Measurements from ENCODE around the gene TEX22. TPM values are rescaled to one million over a fixed set of nuclear protein-coding genes. Genes with fewer than 3 reads are reported as not detected.

TEX22 gene
- total RNA-seq, 4 donors from 2014 or later = 0.17 to 0.34 TPM; not detected in 2

DNA sequence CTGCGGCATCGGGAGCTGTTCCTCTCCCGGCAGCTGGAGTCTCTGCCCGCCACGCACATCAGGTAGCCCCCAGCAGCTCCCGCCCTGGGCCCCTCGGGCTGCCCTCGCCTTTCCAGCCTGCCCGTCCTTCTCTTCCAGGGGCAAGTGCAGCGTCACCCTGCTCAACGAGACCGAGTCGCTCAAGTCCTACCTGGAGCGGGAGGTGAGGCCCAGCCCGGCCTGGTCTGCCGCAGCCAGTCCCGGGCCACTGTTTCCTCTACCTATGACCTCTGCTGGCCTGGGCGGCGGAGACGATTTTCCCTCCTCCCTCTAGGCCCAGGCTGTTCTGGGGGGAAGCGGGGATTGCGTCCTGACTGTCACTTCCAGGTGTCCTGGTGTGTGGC, 51.8 kb downstream of the TEX22 start:
- intact Hi-C loops (cut with DNase I; ENCODE audit: low total_unique reads) = no loop called here
- WGBS, 2 donors = 90 to 93% methylated on average over 22 of the region's 22 CpGs

DNA sequence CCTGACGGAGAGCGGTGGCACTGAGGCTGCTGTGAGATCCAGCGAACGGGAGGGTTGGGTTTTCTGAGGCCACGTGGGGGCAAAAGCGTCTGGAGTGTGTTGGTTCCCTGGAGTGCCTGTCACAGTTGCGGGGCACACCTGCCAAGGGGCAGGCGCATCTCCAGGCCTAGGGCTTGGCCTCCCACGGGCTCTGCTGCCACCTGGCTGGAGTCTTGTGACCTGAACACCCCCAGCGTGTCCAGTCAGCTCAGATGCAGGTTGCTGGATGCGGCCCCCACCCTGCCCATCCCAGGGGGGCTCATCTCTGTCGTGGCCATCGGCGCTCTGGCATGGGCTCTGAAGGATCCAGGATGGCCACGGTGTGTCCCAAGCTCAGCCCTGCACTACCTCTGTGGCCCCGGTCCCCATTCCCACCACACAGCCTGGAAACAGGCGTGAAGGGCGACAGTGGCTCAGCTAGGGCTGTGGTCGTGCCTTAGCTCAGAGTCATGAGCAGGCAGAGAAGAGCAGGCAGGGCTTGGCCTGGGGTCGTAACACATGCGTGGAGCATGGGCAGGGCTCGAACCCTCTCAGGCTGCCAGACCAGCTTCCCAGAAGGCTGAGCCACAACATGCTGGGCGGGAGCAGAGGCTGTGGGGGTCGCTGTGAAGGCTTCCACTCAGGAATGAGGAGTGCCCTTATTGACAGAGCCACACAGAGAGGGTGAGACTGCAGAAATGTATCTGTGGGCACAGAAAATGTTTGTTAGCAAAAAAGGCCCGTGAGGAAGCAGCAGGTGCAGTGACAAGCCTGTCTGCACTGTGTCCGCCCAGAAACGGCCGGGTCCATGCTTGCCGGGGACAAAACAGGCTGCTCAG, 52.8 kb downstream of the TEX22 start:
- 85 to 93% methylated on average over 22 to 26 of the region's 29 CpGs for WGBS, 2 donors
- intact Hi-C loops (cut with DNase I; ENCODE audit: low total_unique reads) = no loop called here
- DNase-seq (ENCODE audit: low spot score in 2 of 2) = no peak
- no peak overlapping the region for H3K4me3 ChIP-seq (ENCODE audit: low read depth, poor library complexity, severe bottlenecking)
- TF ChIP-seq POLR2A (IDR thresholded peaks at IDR 0.05) = no peak
- TF ChIP-seq, protein P1, sequence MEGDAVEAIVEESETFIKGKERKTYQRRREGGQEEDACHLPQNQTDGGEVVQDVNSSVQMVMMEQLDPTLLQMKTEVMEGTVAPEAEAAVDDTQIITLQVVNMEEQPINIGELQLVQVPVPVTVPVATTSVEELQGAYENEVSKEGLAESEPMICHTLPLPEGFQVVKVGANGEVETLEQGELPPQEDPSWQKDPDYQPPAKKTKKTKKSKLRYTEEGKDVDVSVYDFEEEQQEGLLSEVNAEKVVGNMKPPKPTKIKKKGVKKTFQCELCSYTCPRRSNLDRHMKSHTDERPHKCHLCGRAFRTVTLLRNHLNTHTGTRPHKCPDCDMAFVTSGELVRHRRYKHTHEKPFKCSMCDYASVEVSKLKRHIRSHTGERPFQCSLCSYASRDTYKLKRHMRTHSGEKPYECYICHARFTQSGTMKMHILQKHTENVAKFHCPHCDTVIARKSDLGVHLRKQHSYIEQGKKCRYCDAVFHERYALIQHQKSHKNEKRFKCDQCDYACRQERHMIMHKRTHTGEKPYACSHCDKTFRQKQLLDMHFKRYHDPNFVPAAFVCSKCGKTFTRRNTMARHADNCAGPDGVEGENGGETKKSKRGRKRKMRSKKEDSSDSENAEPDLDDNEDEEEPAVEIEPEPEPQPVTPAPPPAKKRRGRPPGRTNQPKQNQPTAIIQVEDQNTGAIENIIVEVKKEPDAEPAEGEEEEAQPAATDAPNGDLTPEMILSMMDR (IDR thresholded peaks at IDR 0.05) = no peak

More for the DNA sequence above, 51.8 kb downstream of the TEX22 start:
- H3K4me3 ChIP-seq (ENCODE audit: low read depth, poor library complexity, severe bottlenecking) = no peak overlapping the region
- no peak for DNase-seq (ENCODE audit: low spot score in 2 of 2)
- TF ChIP-seq, protein P1 (IDR thresholded peaks at IDR 0.05) = no peak
- TF ChIP-seq POLR2A (IDR thresholded peaks at IDR 0.05) = no peak

DNA sequence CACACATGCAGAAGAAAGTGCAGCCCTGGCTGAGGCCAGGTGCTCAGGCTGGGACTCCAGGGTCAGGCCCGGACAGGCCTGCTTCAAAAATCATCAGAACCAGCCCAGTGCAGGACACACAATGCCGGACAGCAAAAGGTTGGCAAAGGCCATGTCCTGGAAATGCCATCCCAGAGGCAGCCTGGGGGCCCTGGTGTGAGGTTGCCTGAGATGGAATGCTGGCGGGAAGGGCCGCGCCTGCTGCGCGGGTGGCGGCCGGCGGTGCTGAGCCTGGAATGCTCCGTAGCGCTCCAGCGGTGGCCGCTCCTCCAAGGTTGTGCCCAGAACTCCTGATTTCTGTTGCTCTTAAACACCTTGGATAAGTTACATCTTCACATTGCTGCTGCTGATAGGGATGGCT, 54.6 kb downstream of the TEX22 start:
- WGBS, 2 donors = 89% methylated on average over 14 of the region's 14 CpGs
- TF ChIP-seq, protein P1 (IDR thresholded peaks at IDR 0.05) = no peak
- no peak for TF ChIP-seq POLR2A (IDR thresholded peaks at IDR 0.05)
- intact Hi-C loops (cut with DNase I; ENCODE audit: low total_unique reads) = no loop called here
- no peak overlapping the region for H3K4me3 ChIP-seq (ENCODE audit: low read depth, poor library complexity, severe bottlenecking)
- DNase-seq (ENCODE audit: low spot score in 2 of 2) = no peak

DNA sequence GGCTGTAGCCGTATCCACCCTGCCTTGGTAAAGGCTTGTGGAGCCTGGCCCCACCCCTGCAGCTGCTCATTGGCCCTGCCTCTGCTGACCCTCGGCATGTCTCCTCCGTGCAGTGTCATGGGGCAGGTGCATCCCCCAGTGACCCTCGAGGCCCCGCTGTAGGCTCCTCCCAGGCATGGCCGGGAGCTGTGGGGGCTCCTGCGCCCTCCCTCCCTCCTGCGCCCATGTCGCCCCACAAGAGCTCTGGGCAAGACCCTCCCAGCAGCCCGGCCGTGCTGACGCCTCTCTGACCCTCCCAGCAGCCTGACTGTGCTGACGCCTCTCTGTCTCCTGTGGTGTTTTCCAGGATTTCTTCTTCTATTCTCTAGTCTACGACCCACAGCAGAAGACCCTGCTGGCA, 55.5 kb downstream of the TEX22 start:
- 92% methylated on average over 14 of the region's 14 CpGs for WGBS, 2 donors

DNA sequence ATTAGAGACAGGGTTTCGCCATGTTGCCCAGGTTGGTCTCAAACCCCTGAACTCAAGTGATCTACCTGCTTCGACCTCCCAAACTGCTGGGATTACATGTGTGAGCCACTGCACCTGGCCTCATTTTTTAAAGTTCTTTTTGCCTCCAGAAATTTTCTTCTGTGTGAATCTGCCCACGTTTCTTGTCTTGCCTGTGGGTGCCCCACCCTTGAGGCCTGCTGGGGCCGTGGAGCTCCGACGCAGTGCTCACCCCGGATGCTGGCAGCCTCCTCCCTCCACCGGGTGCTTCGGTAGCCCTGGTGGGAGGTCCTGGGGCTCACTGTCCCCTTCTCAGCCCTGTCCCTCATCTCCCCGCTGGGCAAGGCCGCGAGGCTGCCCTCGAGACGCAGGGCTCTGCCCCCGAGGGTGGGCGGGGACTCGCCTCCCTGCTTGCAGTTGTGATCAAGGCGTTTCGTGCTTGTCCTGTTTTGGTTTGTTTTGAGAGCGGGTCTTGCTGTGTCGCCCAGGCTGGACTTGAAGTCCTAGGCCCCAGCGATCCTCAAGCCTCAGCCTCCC, 56.8 kb downstream of the TEX22 start:
- no peak overlapping the region for H3K4me3 ChIP-seq (ENCODE audit: low read depth, poor library complexity, severe bottlenecking)
- TF ChIP-seq POLR2A (IDR thresholded peaks at IDR 0.05) = no peak
- TF ChIP-seq, protein P1 (IDR thresholded peaks at IDR 0.05) = no peak
- WGBS, 2 donors = 85 to 89% methylated on average over 14 to 22 of the region's 22 CpGs
- intact Hi-C loops (cut with DNase I; ENCODE audit: low total_unique reads) = no loop called here
- no peak for DNase-seq (ENCODE audit: low spot score in 2 of 2)

More for the DNA sequence above, 55.5 kb downstream of the TEX22 start:
- no peak overlapping the region for H3K4me3 ChIP-seq (ENCODE audit: low read depth, poor library complexity, severe bottlenecking)
- TF ChIP-seq POLR2A (IDR thresholded peaks at IDR 0.05) = no peak
- TF ChIP-seq, protein P1 (IDR thresholded peaks at IDR 0.05) = no peak
- no peak for DNase-seq (ENCODE audit: low spot score in 2 of 2)
- intact Hi-C loops (cut with DNase I; ENCODE audit: low total_unique reads) = no loop called here

All from lower leg skin (tissue), 4 donors.